Natural killer cell (primary cell): ENCODE results near the gene SNTB2. TPM values are rescaled to one million over a fixed set of nuclear protein-coding genes. Genes with fewer than 3 reads are reported as not detected.

Experiments
- ATAC-seq, 3 donors: fragments of 150-1000 bp in 2 of 3; fragments of 200-7000 bp in 1 of 3; cut with Tn5 transposase; 1 replicate in 1 of 3; 2 replicates in 2 of 3; pipeline ENCODE4 v1.10.0; 2021; ENCODE audit warnings: mild to moderate bottlenecking in 2 of 3, moderate library complexity in 2 of 3
- DNase-seq, 2 donors: peaks; one replicate each; pipeline versions ENCODE4 v3.0.0 to v3.0.0-alpha.2; 2013 to 2021; ENCODE audit warnings: mixed read lengths in 1 of 2
- H3K27ac ChIP-seq: one replicate; pipeline ENCODE4 v1.5.1; 2013; ENCODE audit warnings: mild to moderate bottlenecking, low read length
- H3K27me3 ChIP-seq: one replicate; pipeline ENCODE4 v1.6.1; 2013; ENCODE audit warnings: low read length; ENCODE audit not compliant: control insufficient read depth, insufficient read depth
- H3K36me3 ChIP-seq: one replicate; pipeline ENCODE4 v1.6.1; 2013; ENCODE audit warnings: low read length; ENCODE audit not compliant: control insufficient read depth, insufficient read depth
- H3K4me1 ChIP-seq: one replicate; pipeline ENCODE4 v1.6.1; 2013; ENCODE audit warnings: low read length; ENCODE audit not compliant: control insufficient read depth, insufficient read depth
- H3K4me3 ChIP-seq: one replicate; pipeline ENCODE4 v1.5.1; 2013; ENCODE audit warnings: low read length
- H3K9me3 ChIP-seq: one replicate; pipeline ENCODE4 v1.6.1; 2013; ENCODE audit warnings: low read length; ENCODE audit not compliant: control insufficient read depth, insufficient read depth
- H3K27ac Mint-ChIP-seq, 2 donors: one replicate each; pipeline ENCODE4 v1.8.0; 2022; ENCODE audit warnings: mild to moderate bottlenecking in 2 of 2, mixed read lengths in 2 of 2, moderate library complexity in 1 of 2
- H3K27me3 Mint-ChIP-seq, 2 donors: one replicate each; pipeline ENCODE4 v1.8.0; 2022; ENCODE audit warnings: low read depth in 2 of 2, mixed read lengths in 2 of 2
- H3K36me3 Mint-ChIP-seq: one replicate; pipeline ENCODE4 v1.8.0; 2022; ENCODE audit warnings: mixed read lengths
- H3K4me1 Mint-ChIP-seq, 2 donors: one replicate each; pipeline ENCODE4 v1.8.0; 2022; ENCODE audit warnings: mixed read lengths in 2 of 2
- H3K4me3 Mint-ChIP-seq: one replicate; pipeline ENCODE4 v1.8.0; 2022; ENCODE audit warnings: mild to moderate bottlenecking, moderate library complexity, mixed read lengths
- H3K9me3 Mint-ChIP-seq, 2 donors: one replicate each; pipeline ENCODE4 v1.8.0; 2022; ENCODE audit warnings: mixed read lengths in 2 of 2
- CTCF ChIP-seq: fragments of 200-600 bp; IDR thresholded peaks from one replicate; pipeline ENCODE4 v1.8.0; 2022; ENCODE audit warnings: antibody characterized with exemption
- WGBS: methylation state at CpG from one replicate; pipeline ENCODE4 v1.1.7; 2013; ENCODE audit warnings: missing lambda C conversion rate; ENCODE audit not compliant: insufficient coverage; 5-methylcytosine and 5-hydroxymethylcytosine counted together
- intact Hi-C: fragments of 100-400 bp; cut with micrococcal nuclease; formaldehyde crosslinking; loops from one replicate; pipeline ENCODE4 v1.14.2; 2022
- total RNA-seq, 4 donors: library from RNA; stranded (reverse); fragments of 120-200 nt in 1 of 4; gene quantifications; one replicate each; pipeline versions ENCODE4 v1.2.3 to v1.2.4, GENCODE V29; 2013 to 2022

Gene SNTB2
- total RNA-seq, 3 donors from 2014 or later (not counting 1 experiment from before 2014, with no cell fraction given), result 43.8 to 55.2 (median 49.9) TPM

GRCh38 chr16:69270395-69270794 lies 83.4 kb downstream of the SNTB2 start:
- H3K36me3 ChIP-seq, result peaks cover 20% of the 10 kb centered on the region
- Mint-ChIP-seq H3K4me1 (peaks cover 18% of the 10 kb centered on the region in 2 donors), H3K27ac (no peak overlapping the region), H3K36me3 (no peaks in the 10 kb centered on the region), H3K4me3 (no peak overlapping the region), H3K9me3 (no peaks in the 10 kb centered on the region), H3K27me3 (no peaks in the 10 kb centered on the region)
- WGBS, result 51% methylated on average over 2 of the region's 3 CpGs
- no peak for TF ChIP-seq CTCF
- H3K4me3 ChIP-seq, result no peak overlapping the region
- no peaks in the 10 kb centered on the region for H3K4me1 ChIP-seq
- intact Hi-C loops, result no loop called here
- H3K9me3 ChIP-seq, result no peaks in the 10 kb centered on the region
- ATAC-seq (no peak), DNase-seq (no peak)
- no peak overlapping the region for H3K27ac ChIP-seq
- no peaks in the 10 kb centered on the region for H3K27me3 ChIP-seq

DNA sequence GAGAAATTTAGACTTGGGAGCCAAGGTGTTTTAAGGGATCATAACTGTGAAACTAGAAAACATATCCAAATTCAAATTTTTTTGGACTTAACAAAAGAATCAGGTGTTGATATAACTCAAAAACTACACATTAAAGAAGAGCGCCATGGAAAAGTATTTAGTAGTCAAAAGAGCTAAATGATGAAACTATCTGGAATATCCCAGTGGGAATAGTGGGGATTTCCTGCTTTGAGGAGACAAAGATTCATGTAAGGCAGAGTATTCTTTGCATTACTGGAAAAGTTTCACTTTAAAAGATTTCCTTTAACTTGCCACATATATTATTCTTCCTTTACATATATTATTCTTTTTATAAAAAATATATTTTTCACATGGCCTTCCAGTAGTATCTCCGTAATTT lies 83.9 kb downstream of the SNTB2 start:
- no peak for TF ChIP-seq CTCF
- no peak overlapping the region for H3K27ac Mint-ChIP-seq
- 100% methylated on average over 1 of the region's 2 CpGs for WGBS
- Histone ChIP-seq H3K4me3 (no peak overlapping the region), H3K36me3 (peaks cover 20% of the 10 kb centered on the region), H3K4me1 (no peaks in the 10 kb centered on the region), H3K9me3 (no peaks in the 10 kb centered on the region), H3K27ac (no peak overlapping the region), H3K27me3 (no peaks in the 10 kb centered on the region)
- ATAC-seq (no peak), DNase-seq (no peak)
- H3K27me3 Mint-ChIP-seq, result no peaks in the 10 kb centered on the region
- H3K4me3 Mint-ChIP-seq, result no peak overlapping the region
- H3K9me3 Mint-ChIP-seq, result no peaks in the 10 kb centered on the region
- H3K4me1 Mint-ChIP-seq, result peaks cover 21% of the 10 kb centered on the region in 2 donors
- intact Hi-C loops, result no loop called here
- H3K36me3 Mint-ChIP-seq, result no peaks in the 10 kb centered on the region

DNA sequence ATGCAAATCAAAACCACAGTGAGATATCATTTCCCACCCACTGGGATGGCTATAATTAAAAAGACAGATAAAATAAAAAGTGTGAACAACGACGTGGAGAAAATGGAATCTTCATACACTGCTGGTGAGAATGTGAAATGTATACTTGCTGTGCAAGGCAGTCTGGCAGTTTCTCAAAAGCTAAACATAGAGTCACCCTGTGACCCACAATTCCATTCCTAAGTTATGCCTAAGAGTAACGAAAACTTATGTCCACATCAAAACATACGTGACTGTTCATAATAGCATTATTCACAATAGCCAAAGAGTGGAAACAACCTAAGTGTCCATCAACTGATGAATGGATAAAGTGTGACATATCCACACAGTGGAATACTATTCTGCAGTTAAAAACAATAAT lies 86.0 kb downstream of the SNTB2 start:
- H3K4me1 Mint-ChIP-seq, result peaks cover 10 to 19% of the 10 kb centered on the region in 2 donors
- intact Hi-C loops, result no loop called here
- no peaks in the 10 kb centered on the region for H3K27me3 ChIP-seq
- no peaks in the 10 kb centered on the region for H3K4me1 ChIP-seq
- no peaks in the 10 kb centered on the region for H3K36me3 Mint-ChIP-seq
- no peaks in the 10 kb centered on the region for H3K27me3 Mint-ChIP-seq
- WGBS, result 93% methylated on average over 3 of the region's 4 CpGs
- H3K9me3 Mint-ChIP-seq, result no peaks in the 10 kb centered on the region
- no peaks in the 10 kb centered on the region for H3K9me3 ChIP-seq
- peaks cover 20% of the 10 kb centered on the region for H3K36me3 ChIP-seq
- ATAC-seq (no peak), DNase-seq (no peak)
- TF ChIP-seq CTCF, result no peak
- H3K4me3 Mint-ChIP-seq, result no peak overlapping the region
- no peak overlapping the region for H3K4me3 ChIP-seq
- no peak overlapping the region for H3K27ac ChIP-seq
- no peak overlapping the region for H3K27ac Mint-ChIP-seq

GRCh38 chr16:69274699-69275235 lies 87.8 kb downstream of the SNTB2 start:
- WGBS, result 89% methylated on average over 2 of the region's 4 CpGs

More at GRCh38 chr16:69274699-69275235, 87.8 kb downstream of the SNTB2 start:
- Mint-ChIP-seq H3K4me3 (no peak overlapping the region), H3K36me3 (no peaks in the 10 kb centered on the region), H3K9me3 (no peaks in the 10 kb centered on the region), H3K4me1 (peaks cover 10 to 19% of the 10 kb centered on the region in 2 donors), H3K27ac (peak overlapping the region; percentile 15 to 47), H3K27me3 (no peaks in the 10 kb centered on the region)
- ATAC-seq (no peak), DNase-seq (no peak)
- intact Hi-C loops, result no loop called here
- Histone ChIP-seq H3K4me3 (no peak overlapping the region), H3K36me3 (peaks cover 20% of the 10 kb centered on the region), H3K27ac (no peak overlapping the region), H3K27me3 (no peaks in the 10 kb centered on the region), H3K4me1 (no peaks in the 10 kb centered on the region), H3K9me3 (no peaks in the 10 kb centered on the region)
- no peak for TF ChIP-seq CTCF
